Trophoblast cell (in vitro differentiated cells and primary cell): ENCODE results near the gene ZDHHC15.
"Not testable (repeated sequence)": the region's sequence is repeated elsewhere in the genome, so short reads cannot be mapped to it uniquely, and the experiment has no call there.

ENCODE experiments used
- DNase-seq, 2 donors: peaks; one replicate each; pipeline ENCODE4 v3.0.0-alpha.2; 2016
- H2AFZ ChIP-seq: 2 replicates; pipeline ENCODE4 v1.6.1; 2013; ENCODE audit warnings: low read length, moderate library complexity, mild to moderate bottlenecking; ENCODE audit not compliant: insufficient read depth, poor library complexity
- H2AK5ac ChIP-seq: 2 replicates; pipeline ENCODE4 v1.6.1; 2013; ENCODE audit warnings: mild to moderate bottlenecking, low read length
- H2BK120ac ChIP-seq: 2 replicates; pipeline ENCODE4 v1.6.1; 2013; ENCODE audit warnings: low read length, mild to moderate bottlenecking, moderate library complexity; ENCODE audit not compliant: insufficient read depth, poor library complexity
- H2BK12ac ChIP-seq: 2 replicates; pipeline ENCODE4 v1.6.1; 2013; ENCODE audit warnings: mild to moderate bottlenecking, low read length, moderate library complexity
- H2BK5ac ChIP-seq: 2 replicates; pipeline ENCODE4 v1.6.1; 2013; ENCODE audit warnings: low read length, low read depth, moderate library complexity, mild to moderate bottlenecking; ENCODE audit not compliant: poor library complexity
- H3K14ac ChIP-seq: 2 replicates; pipeline ENCODE4 v1.6.1; 2013; ENCODE audit warnings: mild to moderate bottlenecking, low read length
- H3K18ac ChIP-seq: 2 replicates; pipeline ENCODE4 v1.6.1; 2013; ENCODE audit warnings: mild to moderate bottlenecking, low read length
- H3K23ac ChIP-seq: 2 replicates; pipeline ENCODE4 v1.6.1; 2013; ENCODE audit warnings: low read length
- H3K27ac ChIP-seq: 2 replicates; pipeline ENCODE4 v1.5.1; 2013; ENCODE audit warnings: low read depth, mild to moderate bottlenecking, inconsistent platforms, low read length, moderate library complexity
- H3K27me3 ChIP-seq: 2 replicates; pipeline ENCODE4 v1.6.1; 2013; ENCODE audit warnings: inconsistent platforms, mild to moderate bottlenecking, low read length, moderate library complexity; ENCODE audit not compliant: insufficient read depth
- H3K36me3 ChIP-seq, 2 experiments: 1 replicate in 1 of 2; 2 replicates in 1 of 2; pipeline ENCODE4 v1.6.1; 2013; ENCODE audit warnings: low read length in 2 of 2, mild to moderate bottlenecking in 2 of 2, moderate library complexity in 1 of 2; ENCODE audit not compliant: insufficient read depth in 2 of 2, control insufficient read depth in 1 of 2
- H3K4ac ChIP-seq: 2 replicates; pipeline ENCODE4 v1.6.1; 2013; ENCODE audit warnings: low read depth, mild to moderate bottlenecking, low read length, moderate library complexity
- H3K4me1 ChIP-seq, 2 experiments: 1 replicate in 1 of 2; 2 replicates in 1 of 2; pipeline ENCODE4 v1.6.1; 2013; ENCODE audit warnings: low read length in 2 of 2, mild to moderate bottlenecking in 2 of 2, moderate library complexity in 1 of 2; ENCODE audit not compliant: insufficient read depth in 2 of 2, control insufficient read depth in 1 of 2
- H3K4me2 ChIP-seq: 2 replicates; pipeline ENCODE4 v1.6.1; 2013; ENCODE audit warnings: inconsistent platforms, mild to moderate bottlenecking, low read length, moderate library complexity
- H3K4me3 ChIP-seq: 2 replicates; pipeline ENCODE4 v1.5.1; 2013; ENCODE audit warnings: mild to moderate bottlenecking, low read depth, low read length, inconsistent platforms
- H3K79me1 ChIP-seq: one replicate; pipeline ENCODE4 v1.6.1; 2013; ENCODE audit warnings: low read length
- H3K79me2 ChIP-seq: 2 replicates; pipeline ENCODE4 v1.6.1; 2013; ENCODE audit warnings: low read length, mild to moderate bottlenecking; ENCODE audit not compliant: control insufficient read depth, insufficient read depth, poor library complexity
- H3K9ac ChIP-seq: 2 replicates; pipeline ENCODE4 v1.6.1; 2013; ENCODE audit warnings: mild to moderate bottlenecking, low read length
- H3K9me3 ChIP-seq: 2 replicates; pipeline ENCODE4 v1.6.1; 2013; ENCODE audit warnings: low read depth, mild to moderate bottlenecking, control low read depth, inconsistent platforms, low read length; ENCODE audit not compliant: insufficient read depth
- H4K12ac ChIP-seq: 2 replicates; pipeline ENCODE4 v1.6.1; 2013; ENCODE audit warnings: low read depth, mild to moderate bottlenecking, low read length, moderate library complexity
- H4K8ac ChIP-seq: 2 replicates; pipeline ENCODE4 v1.6.1; 2013; ENCODE audit warnings: low read depth, mild to moderate bottlenecking, low read length, moderate library complexity
- H4K91ac ChIP-seq: one replicate; pipeline ENCODE4 v1.6.1; 2013; ENCODE audit warnings: low read depth, mild to moderate bottlenecking, low read length, moderate library complexity
- WGBS: extraction: QIAGEN DNeasy Blood & Tissue Kit; methylation state at CpG from one replicate; pipeline ENCODE4 v1.1.7; 2013; ENCODE audit warnings: missing lambda C conversion rate; ENCODE audit not compliant: insufficient read length, insufficient coverage; ENCODE audit errors: extremely low coverage; 5-methylcytosine and 5-hydroxymethylcytosine counted together

ZDHHC15 gene

DNA sequence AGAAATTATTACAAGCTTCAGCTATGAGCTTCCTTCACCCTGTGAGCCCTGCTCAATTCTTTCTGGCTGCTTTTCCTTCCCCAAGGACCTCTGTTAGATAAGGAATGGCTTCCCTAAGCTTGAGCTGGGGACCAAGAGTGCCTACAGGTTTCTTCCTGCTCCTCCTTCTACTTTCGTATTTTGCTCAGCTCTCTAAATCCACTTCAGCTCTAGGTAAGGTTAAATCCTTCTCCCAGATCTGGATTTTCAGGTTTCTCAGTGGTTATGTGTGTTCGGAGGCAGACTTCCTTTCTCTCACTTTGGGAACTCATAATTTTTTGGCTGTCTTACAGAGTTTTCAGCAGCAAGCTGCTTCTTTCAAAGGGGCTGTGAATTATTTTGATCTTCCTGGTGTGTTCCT, 21.9 kb upstream of the ZDHHC15 start:
- Histone ChIP-seq H3K14ac (no peak overlapping the region), H3K4me2 (no peak overlapping the region), H3K79me2 (no peaks in the 10 kb centered on the region), H3K27me3 (no peaks in the 10 kb centered on the region), H2AFZ (no peak overlapping the region), H4K12ac (no peak overlapping the region), H3K9ac (no peak overlapping the region), H3K18ac (no peak overlapping the region), H2BK12ac (no peak overlapping the region), H3K36me3 (no peaks in the 10 kb centered on the region), H3K9me3 (no peaks in the 10 kb centered on the region), H2BK5ac (no peak overlapping the region), H3K4ac (no peak overlapping the region), H3K4me1 (no peaks in the 10 kb centered on the region), H3K27ac (no peak overlapping the region), H3K23ac (no peak overlapping the region), H3K4me3 (no peak overlapping the region), H4K91ac (no peak overlapping the region), H3K79me1 (no peaks in the 10 kb centered on the region), H2AK5ac (no peak overlapping the region), H2BK120ac (no peak overlapping the region), H4K8ac (no peak overlapping the region)
- no peak for DNase-seq
- no CpG with 5 or more reads among the region's 2 CpGs for WGBS

GRCh38 chrX:75483933-75484332, 38.9 kb downstream of the ZDHHC15 start:
- H4K12ac ChIP-seq, result no peak overlapping the region
- no peak overlapping the region for H3K14ac ChIP-seq
- no peak overlapping the region for H2AK5ac ChIP-seq
- peaks cover 2% of the 10 kb centered on the region for H3K9me3 ChIP-seq
- H3K27ac ChIP-seq, result no peak overlapping the region
- WGBS, result no CpG with 5 or more reads among the region's 1 CpG
- H2BK120ac ChIP-seq, result no peak overlapping the region
- no peak overlapping the region for H3K4me2 ChIP-seq
- no peaks in the 10 kb centered on the region for H3K27me3 ChIP-seq
- H3K9ac ChIP-seq, result no peak overlapping the region
- H3K18ac ChIP-seq, result no peak overlapping the region
- no peak overlapping the region for H2AFZ ChIP-seq
- H3K4ac ChIP-seq, result no peak overlapping the region
- no peak for DNase-seq
- H3K4me3 ChIP-seq, result no peak overlapping the region
- H2BK5ac ChIP-seq, result no peak overlapping the region
- H3K23ac ChIP-seq, result no peak overlapping the region
- H3K79me2 ChIP-seq, result no peaks in the 10 kb centered on the region
- H2BK12ac ChIP-seq, result no peak overlapping the region
- H3K36me3 ChIP-seq, result no peaks in the 10 kb centered on the region
- H4K91ac ChIP-seq, result no peak overlapping the region
- no peak overlapping the region for H4K8ac ChIP-seq
- no peaks in the 10 kb centered on the region for H3K4me1 ChIP-seq
- H3K79me1 ChIP-seq, result no peaks in the 10 kb centered on the region

GRCh38 chrX:75461780-75462179, 61.1 kb downstream of the ZDHHC15 start:
- H4K8ac ChIP-seq, H3K9me3 ChIP-seq, H3K27me3 ChIP-seq, H3K4me1 ChIP-seq, H3K18ac ChIP-seq, H2BK12ac ChIP-seq, H2AFZ ChIP-seq, DNase-seq, H4K12ac ChIP-seq, H3K4me2 ChIP-seq, H3K79me1 ChIP-seq, H3K4ac ChIP-seq, H3K4me3 ChIP-seq, H2BK5ac ChIP-seq, H2BK120ac ChIP-seq, H3K23ac ChIP-seq, H3K14ac ChIP-seq, H3K36me3 ChIP-seq, H3K27ac ChIP-seq, H3K79me2 ChIP-seq, H2AK5ac ChIP-seq, H4K91ac ChIP-seq, H3K9ac ChIP-seq: not testable (repeated sequence)

GRCh38 chrX:75421688-75422230, 101.1 kb downstream of the ZDHHC15 start:
- no peaks in the 10 kb centered on the region for H3K79me2 ChIP-seq
- H3K4me3 ChIP-seq, result no peak overlapping the region
- H2AK5ac ChIP-seq, result no peak overlapping the region
- H3K36me3 ChIP-seq, result no peaks in the 10 kb centered on the region
- H3K4me2 ChIP-seq, result no peak overlapping the region
- no peaks in the 10 kb centered on the region for H3K9me3 ChIP-seq
- no peak overlapping the region for H4K91ac ChIP-seq
- H3K27me3 ChIP-seq, result no peaks in the 10 kb centered on the region
- H3K4ac ChIP-seq, result no peak overlapping the region
- H2AFZ ChIP-seq, result no peak overlapping the region
- no peaks in the 10 kb centered on the region for H3K4me1 ChIP-seq
- no peak overlapping the region for H3K9ac ChIP-seq
- H2BK5ac ChIP-seq, result no peak overlapping the region
- no peak overlapping the region for H3K14ac ChIP-seq
- H3K79me1 ChIP-seq, result no peaks in the 10 kb centered on the region
- H4K12ac ChIP-seq, result no peak overlapping the region
- H3K23ac ChIP-seq, result no peak overlapping the region
- no peak for DNase-seq
- no peak overlapping the region for H2BK12ac ChIP-seq
- H3K18ac ChIP-seq, result no peak overlapping the region
- no peak overlapping the region for H3K27ac ChIP-seq
- H2BK120ac ChIP-seq, result no peak overlapping the region
- no peak overlapping the region for H4K8ac ChIP-seq
